Astrocyte (in vitro differentiated cells and primary cell): ENCODE measurements around the gene SHISA9. TPM values are rescaled to one million over a fixed set of nuclear protein-coding genes. Genes with fewer than 3 reads are reported as not detected.

Experiments
- DNase-seq: peaks from one replicate; pipeline ENCODE4 v3.0.0-alpha.2; 2010; ENCODE audit warnings: low read depth
- FAIRE-seq: peaks from 2 replicates; lab custom pipeline; 2011; peaks lifted over from hg19 to GRCh38; lab: Jason Lieb, UNC
- H2AFZ ChIP-seq: 2 replicates; pipeline ENCODE4 v1.6.0; 2012; ENCODE audit warnings: low read depth, low read length, inconsistent platforms
- H3K27ac ChIP-seq: 2 replicates; pipeline ENCODE4 v1.5.1; 2011; ENCODE audit warnings: low read depth, low read length, inconsistent platforms
- H3K27me3 ChIP-seq: 2 replicates; pipeline ENCODE4 v1.6.0; 2011; ENCODE audit warnings: low read length, inconsistent platforms; ENCODE audit not compliant: insufficient read depth
- H3K36me3 ChIP-seq: 2 replicates; pipeline ENCODE4 v1.5.1; 2011; ENCODE audit warnings: low read length, inconsistent platforms; ENCODE audit not compliant: insufficient read depth
- H3K4me1 ChIP-seq: 2 replicates; pipeline ENCODE4 v1.5.1; 2011; ENCODE audit warnings: low read length, inconsistent platforms; ENCODE audit not compliant: insufficient read depth
- H3K4me2 ChIP-seq: 2 replicates; pipeline ENCODE4 v1.6.0; 2012; ENCODE audit warnings: low read length, inconsistent platforms
- H3K4me3 ChIP-seq: 2 replicates; pipeline ENCODE4 v1.5.1; 2011; ENCODE audit warnings: low read depth, mild to moderate bottlenecking, low read length, inconsistent platforms; ENCODE audit not compliant: insufficient read depth
- H3K79me2 ChIP-seq: 2 replicates; pipeline ENCODE4 v1.6.0; 2012; ENCODE audit warnings: mild to moderate bottlenecking, low read length, inconsistent platforms; ENCODE audit not compliant: insufficient read depth
- H3K9ac ChIP-seq: 2 replicates; pipeline ENCODE4 v1.6.0; 2012; ENCODE audit warnings: mild to moderate bottlenecking, low read length, inconsistent platforms
- H3K9me3 ChIP-seq: 2 replicates; pipeline ENCODE4 v1.5.1; 2012; ENCODE audit warnings: low read depth, mild to moderate bottlenecking, low read length, inconsistent platforms; ENCODE audit not compliant: insufficient read depth
- H4K20me1 ChIP-seq: 2 replicates; pipeline ENCODE4 v1.6.0; 2012; ENCODE audit warnings: low read length, inconsistent platforms; ENCODE audit not compliant: insufficient read depth
- H3K27ac Mint-ChIP-seq: one replicate; pipeline ENCODE4 v1.8.0; 2021; ENCODE audit warnings: mild to moderate bottlenecking, mixed read lengths; ENCODE audit not compliant: unreplicated experiment
- H3K27me3 Mint-ChIP-seq: one replicate; pipeline ENCODE4 v1.8.0; 2021; ENCODE audit warnings: low read depth, mixed read lengths; ENCODE audit not compliant: unreplicated experiment
- H3K36me3 Mint-ChIP-seq: one replicate; pipeline ENCODE4 v1.8.0; 2021; ENCODE audit warnings: low read depth, mixed read lengths; ENCODE audit not compliant: unreplicated experiment
- H3K4me1 Mint-ChIP-seq: one replicate; pipeline ENCODE4 v1.8.0; 2021; ENCODE audit warnings: low read depth, mixed read lengths; ENCODE audit not compliant: unreplicated experiment
- H3K4me3 Mint-ChIP-seq: one replicate; pipeline ENCODE4 v1.8.0; 2021; ENCODE audit warnings: mild to moderate bottlenecking, moderate library complexity, mixed read lengths; ENCODE audit not compliant: unreplicated experiment
- H3K9me3 Mint-ChIP-seq: one replicate; pipeline ENCODE4 v1.8.0; 2021; ENCODE audit warnings: mild to moderate bottlenecking, mixed read lengths; ENCODE audit not compliant: unreplicated experiment
- EZH2 ChIP-seq: IDR thresholded peaks from 2 replicates; pipeline ENCODE4 v1.6.1; 2012; ENCODE audit warnings: mild to moderate bottlenecking, low read length, inconsistent platforms; ENCODE audit not compliant: insufficient read depth
- total RNA-seq: library from RNA; stranded (reverse); gene quantifications from 2 replicates; pipeline ENCODE4 v1.2.1, GENCODE V29; 2021
- TF ChIP-seq, protein P1 (sequence below): IDR thresholded peaks from 2 replicates; pipeline ENCODE4 v1.5.1; 2011; ENCODE audit warnings: low read depth, mild to moderate bottlenecking, inconsistent platforms, low read length, moderate library complexity; ENCODE audit not compliant: insufficient read depth

SHISA9 gene
- total RNA-seq, 1 donor from 2014 or later, result 73.0 TPM

DNA sequence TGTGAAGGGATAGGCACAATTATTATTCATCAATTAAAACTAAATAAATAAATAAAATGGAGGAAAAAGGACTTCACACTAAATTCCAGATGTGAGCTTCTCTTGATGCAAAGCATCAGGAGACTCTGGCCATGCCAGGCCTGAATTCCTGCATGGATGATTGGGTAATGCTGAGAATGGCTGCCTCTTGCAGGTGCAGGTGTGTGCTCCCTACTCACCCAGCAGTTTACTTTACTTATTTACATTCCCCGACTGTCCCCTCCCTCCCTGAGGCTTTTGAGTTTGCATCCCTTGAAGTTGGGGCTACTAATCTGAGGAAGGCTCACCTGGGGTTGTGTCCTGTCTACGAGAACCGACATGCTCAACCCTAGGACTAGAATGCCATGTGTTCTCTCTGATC is 200.4 kb downstream of the SHISA9 start:
- Mint-ChIP-seq H3K27me3 (no peaks in the 10 kb centered on the region), H3K27ac (no peak overlapping the region), H3K36me3 (peaks cover 4% of the 10 kb centered on the region), H3K4me3 (no peak overlapping the region), H3K9me3 (peaks cover 7% of the 10 kb centered on the region), H3K4me1 (peaks cover 17% of the 10 kb centered on the region)
- Histone ChIP-seq H3K4me2 (no peak overlapping the region), H3K36me3 (no peaks in the 10 kb centered on the region), H3K27me3 (no peaks in the 10 kb centered on the region), H3K9me3 (no peaks in the 10 kb centered on the region), H2AFZ (no peak overlapping the region), H4K20me1 (no peaks in the 10 kb centered on the region), H3K4me3 (no peak overlapping the region), H3K79me2 (no peaks in the 10 kb centered on the region), H3K27ac (no peak overlapping the region), H3K4me1 (no peaks in the 10 kb centered on the region), H3K9ac (no peak overlapping the region)
- FAIRE-seq (no peak), DNase-seq (no peak)
- TF ChIP-seq, protein P1, sequence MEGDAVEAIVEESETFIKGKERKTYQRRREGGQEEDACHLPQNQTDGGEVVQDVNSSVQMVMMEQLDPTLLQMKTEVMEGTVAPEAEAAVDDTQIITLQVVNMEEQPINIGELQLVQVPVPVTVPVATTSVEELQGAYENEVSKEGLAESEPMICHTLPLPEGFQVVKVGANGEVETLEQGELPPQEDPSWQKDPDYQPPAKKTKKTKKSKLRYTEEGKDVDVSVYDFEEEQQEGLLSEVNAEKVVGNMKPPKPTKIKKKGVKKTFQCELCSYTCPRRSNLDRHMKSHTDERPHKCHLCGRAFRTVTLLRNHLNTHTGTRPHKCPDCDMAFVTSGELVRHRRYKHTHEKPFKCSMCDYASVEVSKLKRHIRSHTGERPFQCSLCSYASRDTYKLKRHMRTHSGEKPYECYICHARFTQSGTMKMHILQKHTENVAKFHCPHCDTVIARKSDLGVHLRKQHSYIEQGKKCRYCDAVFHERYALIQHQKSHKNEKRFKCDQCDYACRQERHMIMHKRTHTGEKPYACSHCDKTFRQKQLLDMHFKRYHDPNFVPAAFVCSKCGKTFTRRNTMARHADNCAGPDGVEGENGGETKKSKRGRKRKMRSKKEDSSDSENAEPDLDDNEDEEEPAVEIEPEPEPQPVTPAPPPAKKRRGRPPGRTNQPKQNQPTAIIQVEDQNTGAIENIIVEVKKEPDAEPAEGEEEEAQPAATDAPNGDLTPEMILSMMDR, result no peak
- TF ChIP-seq EZH2, result no peak

DNA sequence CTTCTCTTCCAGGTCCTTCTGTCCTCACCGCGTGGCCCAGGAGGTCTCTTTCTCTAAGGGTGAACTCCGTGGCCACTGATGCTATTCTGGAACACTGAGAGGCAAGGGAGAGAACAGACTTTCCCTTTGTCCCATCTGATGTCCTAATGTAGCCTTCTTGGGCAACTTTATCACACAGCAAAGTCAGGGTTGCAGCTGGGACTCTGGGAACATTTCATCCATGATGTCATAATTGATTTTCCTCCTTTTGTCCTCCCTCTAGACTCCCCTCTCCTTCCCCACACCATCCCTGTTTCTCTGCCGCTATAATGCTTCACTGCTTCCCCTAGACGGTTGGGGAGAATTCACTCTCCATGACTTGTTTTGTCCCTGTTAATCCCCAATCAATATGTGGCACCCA is 201.0 kb downstream of the SHISA9 start:
- H3K27ac ChIP-seq, result no peak overlapping the region
- TF ChIP-seq, protein P1, result no peak
- TF ChIP-seq EZH2, result no peak
- DNase-seq, result no peak
- no peak overlapping the region for H2AFZ ChIP-seq
- no peaks in the 10 kb centered on the region for H3K36me3 ChIP-seq
- H3K36me3 Mint-ChIP-seq, result peaks cover 5% of the 10 kb centered on the region
- H3K9me3 ChIP-seq, result no peaks in the 10 kb centered on the region
- H3K9ac ChIP-seq, result no peak overlapping the region
- no peaks in the 10 kb centered on the region for H3K27me3 ChIP-seq
- H3K4me3 ChIP-seq, result no peak overlapping the region
- H3K4me1 Mint-ChIP-seq, result peaks cover 17% of the 10 kb centered on the region
- no peak overlapping the region for H3K4me3 Mint-ChIP-seq
- no peak overlapping the region for H3K27ac Mint-ChIP-seq
- peaks cover 8% of the 10 kb centered on the region for H3K9me3 Mint-ChIP-seq
- FAIRE-seq, result no peak
- H3K27me3 Mint-ChIP-seq, result no peaks in the 10 kb centered on the region
- H3K79me2 ChIP-seq, result no peaks in the 10 kb centered on the region
- H3K4me2 ChIP-seq, result no peak overlapping the region
- no peaks in the 10 kb centered on the region for H4K20me1 ChIP-seq
- H3K4me1 ChIP-seq, result no peaks in the 10 kb centered on the region

DNA sequence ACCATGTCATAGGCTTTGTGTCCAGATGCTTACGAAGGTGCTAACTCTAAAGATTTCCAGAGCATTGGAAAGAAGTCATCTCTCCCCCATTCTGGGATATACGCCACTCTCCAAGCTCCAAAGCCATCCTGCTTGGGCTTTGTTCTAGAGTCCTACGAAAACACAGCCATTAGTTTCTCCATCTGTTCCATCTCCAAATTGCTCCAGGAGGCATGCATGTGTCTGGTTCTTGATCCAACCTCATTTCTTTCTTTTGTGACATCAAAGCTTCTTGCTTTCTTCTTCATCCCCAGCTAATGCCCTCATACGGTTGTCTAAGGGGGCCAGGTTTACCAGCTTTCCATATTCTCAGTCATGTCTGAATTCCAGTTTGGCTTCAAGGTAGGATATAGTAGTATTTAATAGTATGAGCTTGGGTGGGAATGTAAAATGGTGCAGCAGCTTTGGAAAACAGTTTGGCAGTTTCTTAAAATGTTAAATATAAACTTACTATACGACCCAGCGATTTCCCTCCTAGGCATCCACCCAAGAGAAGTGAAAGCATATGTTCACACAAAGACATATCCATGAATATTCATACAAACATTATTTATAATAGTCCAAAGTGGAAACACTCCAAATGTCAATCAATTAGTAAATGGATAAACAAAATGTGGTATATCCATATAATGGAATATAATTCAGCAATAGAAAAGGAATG is 202.6 kb downstream of the SHISA9 start:
- Mint-ChIP-seq H3K9me3 (peaks cover 8% of the 10 kb centered on the region), H3K36me3 (peaks cover 5% of the 10 kb centered on the region), H3K27ac (no peak overlapping the region), H3K4me1 (peaks cover 17% of the 10 kb centered on the region), H3K4me3 (no peak overlapping the region), H3K27me3 (no peaks in the 10 kb centered on the region)
- Histone ChIP-seq H3K4me1 (no peaks in the 10 kb centered on the region), H3K27me3 (no peaks in the 10 kb centered on the region), H3K79me2 (no peaks in the 10 kb centered on the region), H3K36me3 (no peaks in the 10 kb centered on the region), H3K9ac (no peak overlapping the region), H2AFZ (no peak overlapping the region), H4K20me1 (no peaks in the 10 kb centered on the region), H3K4me3 (no peak overlapping the region), H3K9me3 (no peaks in the 10 kb centered on the region), H3K4me2 (no peak overlapping the region), H3K27ac (no peak overlapping the region)
- DNase-seq (no peak), FAIRE-seq (no peak)
- no peak for TF ChIP-seq EZH2
- TF ChIP-seq, protein P1, result no peak
